Vagina (tissue), 2 donors: ENCODE results near the gene KMT2E.

Experiments
- CTCF ChIP-seq, 3 experiments: fragments of 450-650 bp in 2 of 3; fragments of 200-600 bp in 1 of 3; sonication (generic) in 1 of 3; IDR thresholded peaks; one replicate each; pipeline ENCODE4 v1.5.1; 2017 to 2019; ENCODE audit warnings: antibody characterized with exemption in 3 of 3, mild to moderate bottlenecking in 2 of 3, moderate library complexity in 2 of 3
- POLR2A ChIP-seq, 2 donors: fragments of 450-650 bp; IDR thresholded peaks; one replicate each; pipeline ENCODE4 v1.6.1; 2017; ENCODE audit warnings: antibody characterized with exemption in 2 of 2, mild to moderate bottlenecking in 2 of 2, moderate library complexity in 2 of 2
- POLR2AphosphoS5 ChIP-seq, 2 donors: sonication (generic); formaldehyde crosslinking; IDR thresholded peaks; one replicate each; pipeline ENCODE4 v1.9.0; 2017; ENCODE audit warnings: antibody characterized with exemption in 2 of 2, mild to moderate bottlenecking in 2 of 2, low read depth in 1 of 2; ENCODE audit not compliant: insufficient read depth in 1 of 2

GRCh38 chr7:105122619-105123018 lies 108.6 kb downstream of the KMT2E start:
- no peak for TF ChIP-seq CTCF (IDR thresholded peaks at IDR 0.05)
- no peak for TF ChIP-seq POLR2A (IDR thresholded peaks at IDR 0.05)
- no peak for TF ChIP-seq POLR2AphosphoS5 (IDR thresholded peaks at IDR 0.05; ENCODE audit: insufficient read depth in 1 of 2, low read depth in 1 of 2)
